SU-DHL-6 (cell line): Measurements from ENCODE around the gene MKX.

ENCODE experiments used
- H2AFZ ChIP-seq: fragments of 200-600 bp; sonication (generic); 2 replicates; pipeline ENCODE4 v1.6.1; 2014; ENCODE audit warnings: low read depth, mild to moderate bottlenecking, moderate library complexity, mixed read lengths, antibody characterized with exemption, low read length; ENCODE audit not compliant: severe bottlenecking
- H3F3A ChIP-seq: fragments of 200-600 bp; shearing (Covaris generic); 2 replicates; pipeline ENCODE4 v1.6.0; 2016; ENCODE audit warnings: antibody characterized with exemption, mild to moderate bottlenecking; ENCODE audit not compliant: insufficient read depth
- H3K27ac ChIP-seq: fragments of 200-600 bp; sonication (generic); 2 replicates; pipeline ENCODE4 v1.5.1; 2016; ENCODE audit warnings: low read depth, mild to moderate bottlenecking, low read length, moderate library complexity, mixed read lengths
- H3K27me3 ChIP-seq: fragments of 200-600 bp; sonication (generic), shearing (Covaris generic); 2 replicates; pipeline ENCODE4 v1.6.0; 2014; ENCODE audit warnings: mild to moderate bottlenecking, low read length
- H3K36me3 ChIP-seq: fragments of 200-600 bp; sonication (generic); 2 replicates; pipeline ENCODE4 v1.6.1; 2014; ENCODE audit warnings: mild to moderate bottlenecking, low read length, mixed read lengths
- H3K4me2 ChIP-seq: fragments of 300-600, 200-600 bp; shearing (Covaris generic), sonication (generic); 2 replicates; pipeline ENCODE4 v1.6.0; 2014; ENCODE audit warnings: low read length, low read depth, mild to moderate bottlenecking; ENCODE audit not compliant: poor library complexity, severe bottlenecking
- H3K4me3 ChIP-seq: fragments of 200-600 bp; sonication (generic); 2 replicates; pipeline ENCODE4 v1.5.1; 2014; ENCODE audit warnings: antibody characterized with exemption, low read length, mild to moderate bottlenecking, mixed read lengths; ENCODE audit not compliant: insufficient read depth, poor library complexity, severe bottlenecking
- H3K79me2 ChIP-seq: fragments of 200-600 bp; sonication (generic); 2 replicates; pipeline ENCODE4 v1.6.1; 2014; ENCODE audit warnings: mild to moderate bottlenecking, low read length, moderate library complexity; ENCODE audit not compliant: insufficient read depth
- H3K9ac ChIP-seq: fragments of 200-600 bp; sonication (generic); 2 replicates; pipeline ENCODE4 v1.7.0; 2014; ENCODE audit warnings: mild to moderate bottlenecking, low read length
- H3K9me2 ChIP-seq: fragments of 200-600 bp; sonication (generic); replicated peaks from 2 replicates; pipeline ENCODE4 v1.6.1; 2014; ENCODE audit warnings: low read length; ENCODE audit not compliant: insufficient read depth
- H3K9me3 ChIP-seq: fragments of 200-600 bp; sonication (generic); 2 replicates; pipeline ENCODE4 v1.6.1; 2014; ENCODE audit warnings: low read length, mixed read lengths; ENCODE audit not compliant: insufficient read depth
- H4K20me1 ChIP-seq: fragments of 200-600 bp; sonication (generic); 2 replicates; pipeline ENCODE4 v1.6.1; 2014; ENCODE audit warnings: low read depth, mild to moderate bottlenecking, antibody characterized with exemption, low read length, moderate library complexity, mixed read lengths
- CTCF ChIP-seq: fragments of 200-600 bp; sonication (generic); IDR thresholded peaks from one replicate; pipeline ENCODE4 v1.5.1; 2017; ENCODE audit warnings: antibody characterized with exemption, mild to moderate bottlenecking, low read length, moderate library complexity; ENCODE audit not compliant: insufficient read depth, poor library complexity, severe bottlenecking
- EZH2phosphoT487 ChIP-seq: fragments of 200-600 bp; sonication (generic), shearing (Covaris generic); conservative IDR thresholded peaks from 2 replicates; pipeline ENCODE4 v1.6.1; 2018; ENCODE audit warnings: mild to moderate bottlenecking, antibody characterized with exemption, low read length, moderate library complexity, mixed read lengths

The MKX gene

GRCh38 chr10:27638071-27638750, 107.4 kb downstream of the MKX start:
- H3K27ac ChIP-seq, result no peak overlapping the region
- no peak overlapping the region for H3K4me2 ChIP-seq
- H3K4me3 ChIP-seq, result no peak overlapping the region
- no peaks in the 10 kb centered on the region for H4K20me1 ChIP-seq
- no peaks in the 10 kb centered on the region for H3F3A ChIP-seq
- no peaks in the 10 kb centered on the region for H3K79me2 ChIP-seq
- H3K9me3 ChIP-seq, result no peaks in the 10 kb centered on the region
- no peaks in the 10 kb centered on the region for H3K36me3 ChIP-seq
- no peak overlapping the region for H2AFZ ChIP-seq
- no peak overlapping the region for H3K9ac ChIP-seq
- H3K9me2 ChIP-seq, result no peaks in the 10 kb centered on the region
- H3K27me3 ChIP-seq, result no peaks in the 10 kb centered on the region
- TF ChIP-seq CTCF (no peak), EZH2phosphoT487 (no peak)

- TF ChIP-seq EZH2phosphoT487 (no peak), CTCF (no peak)
- Histone ChIP-seq H2AFZ (no peak overlapping the region), H3K4me2 (no peak overlapping the region), H3K27me3 (no peaks in the 10 kb centered on the region), H3K36me3 (no peaks in the 10 kb centered on the region), H4K20me1 (no peaks in the 10 kb centered on the region), H3K9ac (no peak overlapping the region), H3K79me2 (no peaks in the 10 kb centered on the region), H3K27ac (no peak overlapping the region), H3K9me2 (no peaks in the 10 kb centered on the region), H3F3A (no peaks in the 10 kb centered on the region), H3K9me3 (no peaks in the 10 kb centered on the region), H3K4me3 (no peak overlapping the region)
Measured at GRCh38 chr10:27637601-27638000, 108.0 kb downstream of the MKX start.

- Histone ChIP-seq H3F3A (no peaks in the 10 kb centered on the region), H2AFZ (no peak overlapping the region), H3K27me3 (no peaks in the 10 kb centered on the region), H3K9me3 (no peaks in the 10 kb centered on the region), H3K9me2 (no peaks in the 10 kb centered on the region), H3K79me2 (no peaks in the 10 kb centered on the region), H3K4me3 (no peak overlapping the region), H3K36me3 (no peaks in the 10 kb centered on the region), H3K4me2 (no peak overlapping the region), H3K9ac (no peak overlapping the region), H4K20me1 (no peaks in the 10 kb centered on the region), H3K27ac (no peak overlapping the region)
- TF ChIP-seq EZH2phosphoT487 (no peak), CTCF (no peak)
Measured at GRCh38 chr10:27636816-27637215, 108.8 kb downstream of the MKX start.
